Stomach (tissue), 4 donors: ENCODE measurements around the gene TRAF3IP3.

ENCODE experiments used
- CTCF ChIP-seq, 7 experiments: fragments of 450-650 bp in 4 of 7; fragments of 200-600 bp in 3 of 7; sonication (generic) in 3 of 7; IDR thresholded peaks; one replicate each; pipeline ENCODE4 v1.5.1; 2016 to 2019; ENCODE audit warnings: antibody characterized with exemption in 7 of 7, control low read depth in 2 of 7, mild to moderate bottlenecking in 1 of 7
- EP300 ChIP-seq: sonication (generic); formaldehyde crosslinking; IDR thresholded peaks from one replicate; pipeline ENCODE4 v1.6.1; 2017; ENCODE audit warnings: antibody characterized with exemption
- POLR2AphosphoS5 ChIP-seq, 3 donors: sonication (generic); formaldehyde crosslinking; IDR thresholded peaks; one replicate each; pipeline ENCODE4 v1.6.1; 2016; ENCODE audit warnings: antibody characterized with exemption in 3 of 3

GRCh38 chr1:209738270-209738669, 17.6 kb upstream of the TRAF3IP3 start:
- no peak for TF ChIP-seq CTCF (IDR thresholded peaks at IDR 0.05)
- no peak for TF ChIP-seq POLR2AphosphoS5 (IDR thresholded peaks at IDR 0.05)
- no peak for TF ChIP-seq EP300
